BJ (cell line): ENCODE data around the gene STT3A. TPM values are rescaled to one million over a fixed set of nuclear protein-coding genes. Genes with fewer than 3 reads are reported as not detected.

Experiments
- CTCF ChIA-PET: fragments of 350-600 bp; formaldehyde crosslinking; extraction: SDS; loops from one replicate; lab custom pipeline; 2021; ENCODE audit warnings: antibody characterized with exemption, inconsistent platforms; lab: Yijun Ruan, JAX
- POLR2A ChIA-PET: fragments of 300-600 bp; sonication (Branson Sonifier 250); formaldehyde crosslinking; extraction: SDS; loops from one replicate; lab custom pipeline; 2021; ENCODE audit warnings: antibody characterized with exemption; lab: Charles Lee
- DNase-seq: peaks from one replicate; pipeline ENCODE4 v3.0.0-alpha.2; 2011; ENCODE audit warnings: low read depth
- H3K27me3 ChIP-seq: 2 replicates; pipeline ENCODE4 v1.6.0; 2011; ENCODE audit warnings: low read length; ENCODE audit not compliant: control insufficient read depth, insufficient read depth
- H3K36me3 ChIP-seq: 2 replicates; pipeline ENCODE4 v1.5.1; 2011; ENCODE audit warnings: low read length; ENCODE audit not compliant: control insufficient read depth, insufficient read depth
- H3K4me3 ChIP-seq: 2 replicates; pipeline ENCODE4 v1.5.1; 2011; ENCODE audit warnings: low read depth, mild to moderate bottlenecking, control low read depth, low read length
- polyA plus RNA-seq: library from polyadenylated mRNA; depleted of rRNA; stranded (reverse); fragments of >200 nt; gene quantifications from 2 replicates; pipeline ENCODE4 v1.2.3, GENCODE V29; 2011
- TF ChIP-seq, protein P1 (sequence below): IDR thresholded peaks from 2 replicates; pipeline ENCODE4 v1.5.1; 2011; ENCODE audit warnings: low read depth, mild to moderate bottlenecking, control low read depth, inconsistent platforms, low read length, moderate library complexity; ENCODE audit not compliant: insufficient read depth

STT3A gene
- polyA plus RNA-seq, 1 experiment, result 363 TPM

DNA sequence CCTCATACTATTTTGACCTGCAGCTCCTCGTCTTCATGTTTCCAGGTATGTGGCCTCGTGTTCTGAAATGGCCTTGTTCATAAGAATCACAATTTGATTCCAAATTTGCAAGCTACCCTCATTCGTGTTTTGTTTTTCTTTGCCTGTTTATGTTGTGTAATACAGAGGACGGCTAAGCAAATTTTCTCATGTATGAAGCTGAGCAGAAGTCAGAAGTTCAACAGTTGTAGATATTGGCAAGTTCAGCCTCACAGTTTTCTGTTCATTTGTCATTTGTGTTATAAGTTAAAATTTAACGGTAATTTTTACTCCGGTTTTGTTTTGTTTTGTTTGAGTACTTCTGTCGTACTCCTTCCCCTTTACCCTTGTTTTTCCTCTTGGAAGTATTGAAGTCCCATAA lies 16.9 kb downstream of the STT3A start:
- POLR2A ChIA-PET, result no interaction called here
- TF ChIP-seq, protein P1, sequence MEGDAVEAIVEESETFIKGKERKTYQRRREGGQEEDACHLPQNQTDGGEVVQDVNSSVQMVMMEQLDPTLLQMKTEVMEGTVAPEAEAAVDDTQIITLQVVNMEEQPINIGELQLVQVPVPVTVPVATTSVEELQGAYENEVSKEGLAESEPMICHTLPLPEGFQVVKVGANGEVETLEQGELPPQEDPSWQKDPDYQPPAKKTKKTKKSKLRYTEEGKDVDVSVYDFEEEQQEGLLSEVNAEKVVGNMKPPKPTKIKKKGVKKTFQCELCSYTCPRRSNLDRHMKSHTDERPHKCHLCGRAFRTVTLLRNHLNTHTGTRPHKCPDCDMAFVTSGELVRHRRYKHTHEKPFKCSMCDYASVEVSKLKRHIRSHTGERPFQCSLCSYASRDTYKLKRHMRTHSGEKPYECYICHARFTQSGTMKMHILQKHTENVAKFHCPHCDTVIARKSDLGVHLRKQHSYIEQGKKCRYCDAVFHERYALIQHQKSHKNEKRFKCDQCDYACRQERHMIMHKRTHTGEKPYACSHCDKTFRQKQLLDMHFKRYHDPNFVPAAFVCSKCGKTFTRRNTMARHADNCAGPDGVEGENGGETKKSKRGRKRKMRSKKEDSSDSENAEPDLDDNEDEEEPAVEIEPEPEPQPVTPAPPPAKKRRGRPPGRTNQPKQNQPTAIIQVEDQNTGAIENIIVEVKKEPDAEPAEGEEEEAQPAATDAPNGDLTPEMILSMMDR, result no peak
- no peaks in the 10 kb centered on the region for H3K27me3 ChIP-seq
- CTCF ChIA-PET, result no interaction called here
- DNase-seq, result no peak
- no peak overlapping the region for H3K4me3 ChIP-seq
- H3K36me3 ChIP-seq, result peaks cover 30% of the 10 kb centered on the region

DNA sequence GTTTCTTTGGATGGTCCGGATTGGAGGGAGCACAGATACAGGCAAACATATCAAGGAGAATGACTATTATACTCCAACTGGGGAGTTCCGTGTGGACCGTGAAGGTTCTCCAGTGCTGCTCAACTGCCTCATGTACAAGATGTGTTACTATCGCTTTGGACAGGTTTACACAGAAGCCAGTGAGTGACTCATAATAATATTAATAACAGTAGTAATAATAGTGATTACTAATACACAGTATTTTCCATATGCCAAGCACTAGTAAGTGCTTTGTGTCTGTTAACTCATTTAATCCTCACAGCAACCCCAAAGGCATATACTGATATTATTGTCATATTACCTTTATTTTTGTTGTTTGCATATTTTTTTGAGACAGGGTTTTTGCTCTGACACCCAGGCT lies 25.7 kb downstream of the STT3A start:
- CTCF ChIA-PET, result no interaction called here
- no peak overlapping the region for H3K4me3 ChIP-seq
- H3K36me3 ChIP-seq, result peaks cover 20% of the 10 kb centered on the region
- DNase-seq, result no peak
- TF ChIP-seq, protein P1, result no peak
- no peaks in the 10 kb centered on the region for H3K27me3 ChIP-seq
- POLR2A ChIA-PET, result no interaction called here

DNA sequence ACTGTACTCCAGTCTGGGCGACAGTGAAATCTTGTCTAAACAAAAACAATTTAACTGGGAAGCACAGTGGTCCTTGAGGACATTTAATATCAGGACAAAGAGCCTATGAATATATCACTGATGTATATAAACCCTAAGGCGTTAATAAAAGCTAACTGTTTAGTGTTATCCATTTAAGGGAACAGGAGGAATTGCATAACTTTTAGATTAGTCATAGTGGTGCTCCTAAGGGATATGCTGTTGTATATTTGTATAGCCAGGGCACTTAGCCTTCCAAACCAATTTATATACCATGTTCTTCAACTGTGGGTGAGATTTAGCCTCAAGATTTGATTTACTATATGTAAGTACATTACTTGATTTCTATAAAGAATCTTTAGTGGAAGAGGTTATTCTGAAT lies 29.3 kb downstream of the STT3A start:
- CTCF ChIA-PET, result interaction anchor here (1.0 to 1.4 kb wide), 2 partner anchors 8 to 256 kb away, joined by 3 read pairs; no protein-coding TSS in a partner anchor
- no peaks in the 10 kb centered on the region for H3K27me3 ChIP-seq
- H3K4me3 ChIP-seq, result no peak overlapping the region
- DNase-seq, result no peak
- TF ChIP-seq, protein P1, result no peak
- POLR2A ChIA-PET, result no interaction called here
- peaks cover 10% of the 10 kb centered on the region for H3K36me3 ChIP-seq

- ChIA-PET POLR2A (no interaction called here), CTCF (interaction anchor here (0.6 kb wide), 1 partner anchor 637 kb away, joined by 3 read pairs; no protein-coding TSS in a partner anchor)
- H3K27me3 ChIP-seq, result no peaks in the 10 kb centered on the region
- H3K36me3 ChIP-seq, result peaks cover 10% of the 10 kb centered on the region
- H3K4me3 ChIP-seq, result no peak overlapping the region
- TF ChIP-seq, protein P1, result no peak
- DNase-seq, result no peak
Measured at GRCh38 chr11:125623064-125623463, 30.4 kb downstream of the STT3A start.

GRCh38 chr11:125624756-125625213 lies 32.1 kb downstream of the STT3A start, which contains the start of gene CHEK1:
Gene CHEK1, plus strand, starts transcription at chr11:125625163. Its CDS starts 1,606 bp downstream, at chr11:125626769.
- CTCF ChIA-PET, result interaction anchor here (0.6 to 0.8 kb wide), 2 partner anchors 17 to 254 kb away, joined by 4 read pairs; no protein-coding TSS in a partner anchor
- H3K4me3 ChIP-seq, result peak within 1 kb of the TSS; percentile 80
- TF ChIP-seq, protein P1, result no peak
- no peak for DNase-seq
- POLR2A ChIA-PET, result interaction anchor here (0.7 kb wide), 1 partner anchor 489 kb away, joined by 4 read pairs; no protein-coding TSS in a partner anchor
- no peaks in the 10 kb centered on the region for H3K27me3 ChIP-seq
- H3K36me3 ChIP-seq, result peaks cover 3% of the 10 kb centered on the region
